ENCODE data around the gene AGFG1.

DNA sequence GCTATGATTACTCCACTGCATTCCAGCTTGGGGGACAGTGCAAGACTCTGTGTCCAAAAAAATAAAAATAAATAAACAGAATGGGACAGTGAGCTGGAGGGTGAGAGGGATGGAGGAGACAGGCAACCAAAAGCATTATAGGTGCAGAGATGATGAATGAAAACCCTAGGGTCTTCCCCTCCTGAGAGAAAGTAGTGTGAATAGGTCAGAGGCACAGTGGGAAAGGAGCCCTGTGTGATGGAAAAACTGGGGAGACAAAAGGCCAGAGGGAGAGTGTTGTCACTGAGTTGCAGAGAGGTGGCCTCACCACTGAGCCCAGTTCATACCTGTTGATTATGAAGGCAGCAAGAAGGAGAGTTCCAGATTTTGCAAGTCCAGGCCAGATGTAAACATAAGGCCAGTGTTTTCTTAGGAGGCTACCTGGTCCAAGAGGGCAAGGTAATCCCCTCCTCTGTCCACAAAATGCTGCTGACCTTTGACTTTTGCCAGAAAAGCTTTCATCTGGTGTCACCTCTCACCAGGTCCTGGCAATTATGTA is 17.6 kb upstream of the AGFG1 start:
- TF ChIP-seq, protein P1, sequence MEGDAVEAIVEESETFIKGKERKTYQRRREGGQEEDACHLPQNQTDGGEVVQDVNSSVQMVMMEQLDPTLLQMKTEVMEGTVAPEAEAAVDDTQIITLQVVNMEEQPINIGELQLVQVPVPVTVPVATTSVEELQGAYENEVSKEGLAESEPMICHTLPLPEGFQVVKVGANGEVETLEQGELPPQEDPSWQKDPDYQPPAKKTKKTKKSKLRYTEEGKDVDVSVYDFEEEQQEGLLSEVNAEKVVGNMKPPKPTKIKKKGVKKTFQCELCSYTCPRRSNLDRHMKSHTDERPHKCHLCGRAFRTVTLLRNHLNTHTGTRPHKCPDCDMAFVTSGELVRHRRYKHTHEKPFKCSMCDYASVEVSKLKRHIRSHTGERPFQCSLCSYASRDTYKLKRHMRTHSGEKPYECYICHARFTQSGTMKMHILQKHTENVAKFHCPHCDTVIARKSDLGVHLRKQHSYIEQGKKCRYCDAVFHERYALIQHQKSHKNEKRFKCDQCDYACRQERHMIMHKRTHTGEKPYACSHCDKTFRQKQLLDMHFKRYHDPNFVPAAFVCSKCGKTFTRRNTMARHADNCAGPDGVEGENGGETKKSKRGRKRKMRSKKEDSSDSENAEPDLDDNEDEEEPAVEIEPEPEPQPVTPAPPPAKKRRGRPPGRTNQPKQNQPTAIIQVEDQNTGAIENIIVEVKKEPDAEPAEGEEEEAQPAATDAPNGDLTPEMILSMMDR (IDR thresholded peaks at IDR 0.05): no peak
- no peak for TF ChIP-seq POLR2A (IDR thresholded peaks at IDR 0.05)

All from testis (tissue), 2 donors.